Putamen (tissue), 1 donor: ENCODE results near the gene CCL4L2.
"Not testable (repeated sequence)": the region's sequence is repeated elsewhere in the genome, so short reads cannot be mapped to it uniquely, and the experiment has no call there.

Experiments
- DNase-seq: peaks from one replicate; pipeline ENCODE4 v3.0.0-alpha.2; 2016; ENCODE audit warnings: low spot score

Gene CCL4L2

GRCh38 chr17:36210439-36211211, at the start of gene CCL4L2:
CCL4L2 (plus strand) TSS chr17:36211063.
- DNase-seq = not testable (repeated sequence)

- DNase-seq = not testable (repeated sequence)
These were observed 42.0 kb upstream of the CCL4L2 start for GRCh38 chr17:36168836-36169235.

- DNase-seq = not testable (repeated sequence)
These were observed 34.3 kb upstream of the CCL4L2 start, which contains the start of gene TBC1D3B for GRCh38 chr17:36176536-36176935. TBC1D3B (minus strand) TSS chr17:36176636; CDS start chr17:36175050, 1,586 bp downstream.

GRCh38 chr17:36181446-36182175, 29.3 kb upstream of the CCL4L2 start:
- not testable (repeated sequence) for DNase-seq

GRCh38 chr17:36182176-36183000, 28.5 kb upstream of the CCL4L2 start:
- no peak for DNase-seq

DNA sequence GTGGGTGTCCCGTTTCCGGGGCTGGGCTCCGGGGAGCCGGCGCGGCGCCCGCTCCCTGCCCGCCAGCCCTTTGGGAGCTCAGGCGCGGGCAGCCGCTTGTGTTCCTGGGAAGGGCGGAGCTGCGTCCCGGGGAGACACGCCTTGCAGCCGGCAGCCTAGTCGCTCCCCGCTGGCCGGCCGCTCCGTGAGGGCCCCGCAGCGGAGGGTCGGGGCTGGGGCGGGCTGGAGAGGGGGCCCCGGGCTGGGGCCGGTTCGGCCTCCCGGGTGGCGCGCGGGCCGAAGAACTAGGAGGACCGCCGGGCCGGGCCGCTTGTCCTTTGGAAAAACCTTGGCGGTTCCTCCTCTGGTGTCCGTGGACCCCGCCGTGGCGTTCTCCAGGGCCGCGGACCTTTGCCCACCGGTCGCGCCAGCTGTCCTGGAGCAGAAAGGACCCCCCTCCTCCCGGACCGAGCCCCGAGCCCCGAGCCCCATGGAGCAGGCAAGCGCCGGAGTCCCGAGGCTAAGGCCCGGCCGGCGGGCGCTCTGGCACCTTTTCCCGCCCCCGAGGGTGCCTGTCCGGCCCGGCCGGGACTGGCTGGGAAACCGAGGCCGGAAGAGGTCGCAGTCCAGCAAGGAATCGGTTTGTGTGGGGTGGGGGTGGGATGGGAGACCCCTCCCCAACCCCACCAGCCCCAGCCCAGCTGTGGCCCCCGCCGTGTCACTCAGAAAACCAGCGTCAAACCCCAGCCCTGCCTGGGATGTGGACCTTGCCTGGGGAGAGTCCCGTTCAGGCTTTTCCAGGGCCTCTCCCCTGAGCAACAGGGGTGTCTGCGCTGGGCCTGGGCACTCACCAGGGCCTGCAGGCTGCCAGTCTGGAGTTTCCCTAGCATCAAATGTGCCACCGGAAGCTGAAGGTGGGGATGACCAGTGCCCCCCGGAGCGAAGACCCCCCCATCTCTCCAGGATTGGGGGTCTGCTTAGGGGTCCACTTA, 27.6 kb upstream of the CCL4L2 start:
- no peak for DNase-seq

- DNase-seq = no peak
These were observed 26.7 kb upstream of the CCL4L2 start for GRCh38 chr17:36184023-36184765.

DNA sequence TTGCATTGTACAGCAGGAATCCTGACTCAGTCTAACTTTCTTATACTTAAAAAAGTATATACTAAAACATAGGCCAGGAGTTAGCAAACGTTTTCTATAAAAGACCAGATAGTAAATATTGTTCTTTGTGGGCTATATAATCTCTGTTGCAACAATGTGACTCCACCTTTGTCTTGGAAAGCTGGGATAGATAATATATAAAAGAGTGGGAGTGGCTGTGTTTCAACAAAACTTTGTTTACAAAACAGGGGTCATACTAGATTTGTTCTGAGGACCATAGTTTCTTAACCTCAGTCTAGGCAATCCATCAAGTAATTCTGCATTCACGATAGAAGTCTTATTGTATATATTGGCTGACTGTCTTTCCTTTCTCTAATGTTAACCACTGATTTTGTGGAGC, 25.4 kb upstream of the CCL4L2 start:
- DNase-seq = no peak

DNA sequence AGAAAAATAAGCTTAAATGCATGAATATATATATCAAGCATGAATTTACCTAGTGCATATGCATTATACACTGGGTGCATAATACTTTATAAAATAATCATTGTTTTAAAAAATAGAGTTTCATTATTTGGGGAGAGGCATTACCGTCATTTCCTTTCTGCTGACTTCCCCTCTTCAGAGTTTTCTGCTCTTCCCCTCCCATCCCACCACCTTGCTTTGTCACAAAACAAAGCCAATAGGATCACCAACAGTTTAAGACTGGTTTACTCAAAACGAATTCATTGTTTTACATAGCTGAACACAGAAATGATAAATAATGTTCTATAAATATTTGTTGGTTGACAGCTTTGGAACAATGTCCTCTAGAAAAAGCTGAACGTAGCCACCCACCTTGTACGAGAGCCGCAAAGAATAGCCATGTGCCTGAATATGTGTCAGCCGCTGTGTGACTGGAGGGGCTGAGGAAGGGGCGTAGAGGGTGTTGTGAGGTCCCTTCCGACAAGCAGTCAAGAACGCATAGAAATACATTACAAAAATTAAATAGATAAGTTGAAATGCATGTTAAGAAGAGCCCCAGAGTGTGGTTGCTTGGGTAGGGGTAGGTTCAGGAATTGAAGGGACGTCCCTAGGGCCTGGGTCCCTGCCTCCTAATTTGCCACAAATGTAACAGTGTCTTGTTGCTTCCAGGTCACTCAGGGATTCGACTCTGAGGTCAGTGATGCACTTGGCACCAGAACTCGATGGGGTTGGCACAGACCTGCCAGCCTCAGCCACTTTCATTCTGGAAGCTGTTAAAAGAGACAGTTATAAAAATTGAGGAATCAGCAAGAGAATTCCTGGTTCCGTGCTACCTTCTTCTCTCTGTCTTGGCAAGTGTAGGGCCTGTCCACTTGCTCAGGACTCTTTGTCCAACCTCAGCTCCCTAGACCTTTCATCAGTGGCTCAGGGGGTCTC, 23.8 kb upstream of the CCL4L2 start:
- not testable (repeated sequence) for DNase-seq

DNA sequence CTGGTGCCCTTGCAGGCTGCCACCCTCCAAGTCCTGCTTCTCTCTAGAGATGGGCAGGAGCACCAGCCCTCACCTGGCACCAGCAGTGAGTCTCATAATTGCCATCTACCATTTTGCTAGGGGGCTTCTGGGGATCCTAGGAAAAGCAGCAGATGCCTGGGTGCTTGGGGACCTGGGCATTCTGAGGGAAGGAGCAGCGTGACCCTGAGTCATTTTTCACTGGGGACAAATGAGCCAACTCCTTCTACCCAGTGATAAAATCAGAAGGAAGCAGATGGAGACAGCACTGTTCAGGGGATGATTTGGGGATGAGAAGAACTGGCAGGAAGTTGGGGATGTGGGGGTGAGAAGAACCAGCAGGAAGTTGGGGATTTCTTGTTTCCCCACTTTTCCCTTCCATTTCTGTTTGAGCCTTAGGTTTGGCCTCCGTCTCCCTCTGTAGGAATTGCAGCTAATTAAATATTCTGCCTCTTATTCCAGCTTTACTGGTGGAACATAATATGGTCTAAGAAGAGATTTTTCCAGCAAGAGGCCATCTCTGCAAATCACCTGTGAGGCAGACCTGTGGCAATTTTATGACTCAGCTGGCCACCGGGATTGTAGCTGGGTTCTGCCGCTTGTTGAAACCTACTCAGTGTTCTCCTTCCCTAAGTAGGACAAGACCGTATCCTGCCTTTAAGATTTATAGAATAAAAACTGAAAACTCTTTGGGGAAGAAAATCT, 22.8 kb upstream of the CCL4L2 start:
- DNase-seq = not testable (repeated sequence)

GRCh38 chr17:36188891-36189306, 22.0 kb upstream of the CCL4L2 start:
- peak; percentile 52 for DNase-seq

- DNase-seq = not testable (repeated sequence)
These were observed 20.9 kb upstream of the CCL4L2 start for GRCh38 chr17:36189993-36190392.

DNA sequence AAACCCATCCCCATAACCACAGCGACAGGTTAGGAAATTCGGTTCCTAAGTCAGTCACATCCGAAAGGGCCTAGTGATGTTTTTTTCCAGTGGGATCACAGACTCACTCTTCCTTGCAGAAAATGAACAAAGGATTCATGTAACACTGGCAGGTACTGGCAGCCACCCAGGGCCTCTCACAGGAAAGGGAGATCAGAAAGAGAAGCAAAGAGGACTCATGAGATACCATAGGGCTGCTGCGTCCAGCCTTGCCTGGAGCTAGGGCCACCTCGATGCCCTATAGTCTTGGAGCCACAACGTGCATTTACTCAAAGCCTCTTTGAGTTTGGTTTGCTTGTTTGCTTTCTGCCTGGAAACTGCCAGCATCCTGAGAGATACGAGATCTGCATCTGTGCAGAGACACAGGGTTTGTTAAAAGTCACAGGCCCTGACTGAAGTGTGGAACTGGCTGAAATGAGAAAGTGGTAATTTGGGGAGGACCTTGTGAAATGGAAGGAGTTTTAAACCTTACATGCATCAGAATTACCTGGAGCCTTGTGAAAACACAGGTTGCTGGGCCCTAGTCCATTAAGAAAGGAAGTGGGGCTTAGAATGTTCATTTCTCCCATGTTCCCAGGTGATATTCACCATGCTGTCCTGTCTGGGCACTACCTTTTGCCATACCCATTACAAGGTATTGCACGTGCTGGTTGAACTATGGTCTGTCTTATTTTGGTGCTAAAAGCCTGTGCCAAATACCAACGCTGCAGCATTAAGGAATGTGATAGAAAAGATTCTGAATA, 20.1 kb upstream of the CCL4L2 start:
- not testable (repeated sequence) for DNase-seq

- DNase-seq = no peak
These were observed 17.6 kb upstream of the CCL4L2 start for GRCh38 chr17:36193216-36193775.

GRCh38 chr17:36194147-36194831, 16.6 kb upstream of the CCL4L2 start:
- not testable (repeated sequence) for DNase-seq

DNA sequence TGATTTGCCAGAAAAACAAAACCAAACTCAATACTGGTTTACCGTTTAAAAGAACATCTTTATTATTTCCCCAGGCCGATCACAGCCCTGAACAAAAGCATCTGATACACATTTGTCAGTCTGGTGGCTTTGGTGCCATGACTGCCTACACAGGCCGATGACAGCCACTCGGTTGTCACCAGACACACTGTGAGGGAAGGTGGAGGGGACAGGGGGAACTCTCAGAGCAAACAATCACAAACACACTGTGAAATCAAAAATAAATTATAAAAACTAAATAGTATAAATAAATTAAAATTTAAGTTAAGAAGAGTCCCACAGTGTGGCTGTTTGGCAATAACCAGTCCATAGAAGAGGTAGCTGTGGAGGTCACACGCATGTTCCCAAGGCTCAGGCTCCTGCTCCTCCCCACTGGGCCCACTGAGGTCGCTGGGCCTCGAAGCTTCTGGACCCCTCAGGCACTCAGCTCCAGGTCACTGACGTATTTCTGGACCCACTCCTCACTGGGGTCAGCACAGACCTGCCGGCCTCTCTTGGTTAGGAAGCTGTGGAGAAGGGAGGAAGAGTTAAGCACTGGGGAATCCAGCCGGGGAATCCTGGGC, 15.9 kb upstream of the CCL4L2 start:
- DNase-seq = not testable (repeated sequence)
